Ovary (tissue), 3 donors: Measurements from ENCODE around the gene FAM110A.

Source experiments
- EP300 ChIP-seq: sonication (generic); formaldehyde crosslinking; IDR thresholded peaks from one replicate; pipeline ENCODE4 v1.6.1; 2017; ENCODE audit warnings: antibody characterized with exemption
- POLR2A ChIP-seq: fragments of 450-650 bp; IDR thresholded peaks from one replicate; pipeline ENCODE4 v1.6.1; 2017; ENCODE audit warnings: antibody characterized with exemption, mild to moderate bottlenecking, moderate library complexity
- TF ChIP-seq, protein P1 (sequence below), 3 donors: fragments of 450-650 bp in 2 of 3; fragments of 200-600 bp in 1 of 3; IDR thresholded peaks; one replicate each; pipeline versions ENCODE4 v1.5.1 to v1.8.0; 2016 to 2022; ENCODE audit warnings: antibody characterized with exemption in 3 of 3, mild to moderate bottlenecking in 1 of 3
- donor health status: DM: no; HTN: no; CAD: no.

GRCh38 chr20:843912-844311, 10.4 kb downstream of the FAM110A start:
- TF ChIP-seq EP300 (no peak), POLR2A (no peak)
- TF ChIP-seq, protein P1, sequence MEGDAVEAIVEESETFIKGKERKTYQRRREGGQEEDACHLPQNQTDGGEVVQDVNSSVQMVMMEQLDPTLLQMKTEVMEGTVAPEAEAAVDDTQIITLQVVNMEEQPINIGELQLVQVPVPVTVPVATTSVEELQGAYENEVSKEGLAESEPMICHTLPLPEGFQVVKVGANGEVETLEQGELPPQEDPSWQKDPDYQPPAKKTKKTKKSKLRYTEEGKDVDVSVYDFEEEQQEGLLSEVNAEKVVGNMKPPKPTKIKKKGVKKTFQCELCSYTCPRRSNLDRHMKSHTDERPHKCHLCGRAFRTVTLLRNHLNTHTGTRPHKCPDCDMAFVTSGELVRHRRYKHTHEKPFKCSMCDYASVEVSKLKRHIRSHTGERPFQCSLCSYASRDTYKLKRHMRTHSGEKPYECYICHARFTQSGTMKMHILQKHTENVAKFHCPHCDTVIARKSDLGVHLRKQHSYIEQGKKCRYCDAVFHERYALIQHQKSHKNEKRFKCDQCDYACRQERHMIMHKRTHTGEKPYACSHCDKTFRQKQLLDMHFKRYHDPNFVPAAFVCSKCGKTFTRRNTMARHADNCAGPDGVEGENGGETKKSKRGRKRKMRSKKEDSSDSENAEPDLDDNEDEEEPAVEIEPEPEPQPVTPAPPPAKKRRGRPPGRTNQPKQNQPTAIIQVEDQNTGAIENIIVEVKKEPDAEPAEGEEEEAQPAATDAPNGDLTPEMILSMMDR (IDR thresholded peaks at IDR 0.05), result no peak
